Measurements from ENCODE around the gene SLAIN2.

Gene SLAIN2

GRCh38 chr4:48334236-48334635 is 7.1 kb upstream of the SLAIN2 start:
- no peak for TF ChIP-seq CTCF (IDR thresholded peaks at IDR 0.05; ENCODE audit: low read depth, low read length, missing control alignments)
- no peak for DNase-seq (ENCODE audit: low read depth)
- H3K4me3 ChIP-seq (ENCODE audit: low read depth, low read length), result no peak overlapping the region

GRCh38 chr4:48334900-48335384 is 6.4 kb upstream of the SLAIN2 start:
- TF ChIP-seq CTCF (IDR thresholded peaks at IDR 0.05; ENCODE audit: low read depth, low read length, missing control alignments), result no peak
- DNase-seq (ENCODE audit: low read depth), result no peak
- H3K4me3 ChIP-seq (ENCODE audit: low read depth, low read length), result no peak overlapping the region

GRCh38 chr4:48336146-48336870 is 5.0 kb upstream of the SLAIN2 start:
- no peak for DNase-seq (ENCODE audit: low read depth)
- H3K4me3 ChIP-seq (ENCODE audit: low read depth, low read length), result no peak overlapping the region
- no peak for TF ChIP-seq CTCF (IDR thresholded peaks at IDR 0.05; ENCODE audit: low read depth, low read length, missing control alignments)

- no peak for DNase-seq (ENCODE audit: low read depth)
- no peak overlapping the region for H3K4me3 ChIP-seq (ENCODE audit: low read depth, low read length)
- no peak for TF ChIP-seq CTCF (IDR thresholded peaks at IDR 0.05; ENCODE audit: low read depth, low read length, missing control alignments)
Measured at GRCh38 chr4:48337731-48338130, 3.6 kb upstream of the SLAIN2 start.

GRCh38 chr4:48339642-48340041 is 1.7 kb upstream of the SLAIN2 start:
- no peak for TF ChIP-seq CTCF (IDR thresholded peaks at IDR 0.05; ENCODE audit: low read depth, low read length, missing control alignments)
- H3K4me3 ChIP-seq (ENCODE audit: low read depth, low read length), result no peak overlapping the region
- no peak for DNase-seq (ENCODE audit: low read depth)

- TF ChIP-seq CTCF (IDR thresholded peaks at IDR 0.05; ENCODE audit: low read depth, low read length, missing control alignments), result no peak
- peak overlapping the region; percentile 76 for H3K4me3 ChIP-seq (ENCODE audit: low read depth, low read length)
- no peak for DNase-seq (ENCODE audit: low read depth)
Measured at GRCh38 chr4:48340276-48340964, 909 bp upstream of the SLAIN2 start.
